K562 (cell line): Measurements from ENCODE around the gene TEX264. TPM values are rescaled to one million over a fixed set of nuclear protein-coding genes. Genes with fewer than 3 reads are reported as not detected.

ENCODE experiments used
- ATAC-seq: fragments of 200-7000 bp; cut with Tn5 transposase; 3 replicates; pipeline ENCODE4 v1.9.1; 2020; ENCODE audit warnings: moderate library complexity
- BruUV-seq: library from RNA; stranded (reverse); fragments of 400-500 nt; replicated peaks from 2 replicates; lab custom pipeline; 2021; lab: Mats Ljungman, UMichigan
- CTCF ChIA-PET: fragments of 300-600 bp; formaldehyde crosslinking; extraction: SDS; loops from one replicate; lab custom pipeline; 2021; ENCODE audit warnings: low intra/inter-chr PET ratio; lab: Yijun Ruan, JAX
- POLR2A ChIA-PET: fragments of 300-600, 350-650 bp; sonication (Branson Sonifier 250); formaldehyde crosslinking; extraction: SDS; loops from one replicate; lab custom pipeline; 2021; ENCODE audit warnings: antibody characterized with exemption, inconsistent platforms; lab: Yijun Ruan, JAX
- DNase-seq, 4 experiments: peaks; one replicate each; pipeline versions ENCODE4 v3.0.0 to v3.0.0-alpha.2; 2011 to 2018; ENCODE audit warnings: low spot score in 3 of 4, mixed read lengths in 3 of 4; ENCODE audit errors: extremely low read depth in 1 of 4
- FAIRE-seq: peaks from 2 replicates; lab custom pipeline; 2011; peaks lifted over from hg19 to GRCh38; lab: Jason Lieb, UNC
- H2AFZ ChIP-seq: 2 replicates; pipeline ENCODE4 v1.6.0; 2011; ENCODE audit warnings: low read depth, low read length, control low read depth, inconsistent platforms
- H3K27ac ChIP-seq: fragments of 200-600 bp; 3 replicates; pipeline ENCODE4 v1.8.0; 2011; ENCODE audit warnings: low read depth, mild to moderate bottlenecking, control low read depth, inconsistent platforms, low read length, moderate library complexity, mixed read lengths; ENCODE audit errors: extremely low read depth
- H3K27me3 ChIP-seq, 2 experiments: fragments of 300-600 bp in 1 of 2; 2 replicates in 1 of 2; 3 replicates in 1 of 2; pipeline versions ENCODE4 v1.6.0 to v1.8.0; 2011; ENCODE audit warnings: inconsistent platforms in 2 of 2, low read length in 2 of 2, mild to moderate bottlenecking in 1 of 2, mixed read lengths in 1 of 2, moderate library complexity in 1 of 2; ENCODE audit not compliant: control insufficient read depth in 2 of 2, insufficient read depth in 2 of 2
- H3K36me3 ChIP-seq: fragments of 300-600 bp; 3 replicates; pipeline ENCODE4 v1.8.0; 2011; ENCODE audit warnings: mild to moderate bottlenecking, low read length, inconsistent platforms; ENCODE audit not compliant: control insufficient read depth, insufficient read depth
- H3K4me1 ChIP-seq, 2 experiments: fragments of 200-600 bp in 1 of 2; replicated peaks in 1 of 2; 2 replicates in 1 of 2; 3 replicates in 1 of 2; pipeline versions ENCODE4 v1.5.1 to v1.8.0; 2011; ENCODE audit warnings: inconsistent platforms in 2 of 2, low read length in 2 of 2, mild to moderate bottlenecking in 1 of 2, mixed read lengths in 1 of 2, moderate library complexity in 1 of 2; ENCODE audit not compliant: control insufficient read depth in 2 of 2, insufficient read depth in 2 of 2
- H3K4me2 ChIP-seq: 2 replicates; pipeline ENCODE4 v1.6.1; 2011; ENCODE audit warnings: low read length, control low read depth, inconsistent platforms, mixed read lengths; ENCODE audit not compliant: insufficient read depth
- H3K4me3 ChIP-seq: fragments of 200-600 bp; sonication (generic), shearing (Covaris generic); 2 replicates; pipeline ENCODE4 v1.5.1; 2016; ENCODE audit warnings: control low read depth, inconsistent platforms
- H3K79me2 ChIP-seq: fragments of 200-600 bp; 3 replicates; pipeline ENCODE4 v1.8.0; 2011; ENCODE audit warnings: low read length, inconsistent platforms; ENCODE audit not compliant: control insufficient read depth, insufficient read depth
- H3K9ac ChIP-seq, 2 experiments: 2 replicates each; pipeline versions ENCODE4 v1.6.0 to v1.6.1; 2011; ENCODE audit warnings: low read depth in 2 of 2, low read length in 2 of 2, control low read depth in 1 of 2, inconsistent platforms in 1 of 2, mild to moderate bottlenecking in 1 of 2, mixed read lengths in 1 of 2; ENCODE audit not compliant: insufficient read depth in 1 of 2
- H3K9me1 ChIP-seq: one replicate; pipeline ENCODE4 v1.6.0; 2011; ENCODE audit warnings: inconsistent platforms, mild to moderate bottlenecking, low read length, moderate library complexity; ENCODE audit not compliant: control insufficient read depth, insufficient read depth
- H3K9me3 ChIP-seq: replicated peaks from 2 replicates; pipeline ENCODE4 v1.5.1; 2011; ENCODE audit warnings: low read depth, low read length, inconsistent platforms; ENCODE audit not compliant: control insufficient read depth, insufficient read depth
- H4K20me1 ChIP-seq: replicated peaks from 2 replicates; pipeline ENCODE4 v1.6.1; 2011; ENCODE audit warnings: low read length, inconsistent platforms, mixed read lengths; ENCODE audit not compliant: control insufficient read depth, insufficient read depth
- ARNT ChIP-seq, 2 experiments: fragments of 450-650 bp; IDR thresholded peaks; 2 replicates each; pipeline ENCODE4 v1.6.1; 2016; ENCODE audit warnings: mild to moderate bottlenecking in 1 of 2
- DDX20 ChIP-seq: fragments of 450-650 bp; IDR thresholded peaks from 2 replicates; pipeline ENCODE4 v1.6.1; 2016; ENCODE audit warnings: missing genetic modification characterization, low read depth, mild to moderate bottlenecking, missing compliant biosample characterization, moderate library complexity
- EGR1 ChIP-seq: fragments of 450-650 bp; conservative IDR thresholded peaks from 2 replicates; pipeline ENCODE4 v1.6.1; 2017; ENCODE audit warnings: mild to moderate bottlenecking
- NCOA4 ChIP-seq: fragments of 450-650 bp; IDR thresholded peaks from 2 replicates; pipeline ENCODE4 v1.6.1; 2018; ENCODE audit warnings: mild to moderate bottlenecking; ENCODE audit not compliant: partially characterized antibody
- NRF1 ChIP-seq, 2 experiments: fragments of 450-650 bp; IDR thresholded peaks in 1 of 2; conservative IDR thresholded peaks in 1 of 2; 2 replicates each; pipeline ENCODE4 v1.6.1; 2014; ENCODE audit warnings: mild to moderate bottlenecking in 2 of 2
- RBBP5 ChIP-seq: fragments of 200-600 bp; sonication (generic); IDR thresholded peaks from 2 replicates; pipeline ENCODE4 v1.6.1; 2012; ENCODE audit warnings: borderline replicate concordance, mild to moderate bottlenecking, low read length, control low read depth, inconsistent platforms; ENCODE audit not compliant: insufficient read depth, poor library complexity, severe bottlenecking
- ZNF764 ChIP-seq: fragments of 250-450 bp; sonication (Bioruptor Pico); IDR thresholded peaks from 2 replicates; pipeline ENCODE4 v1.4.0; 2020; ENCODE audit warnings: low read depth, mild to moderate bottlenecking, moderate library complexity
- WGBS: fragments of 100-300 bp; shearing (Covaris generic); methylation state at CpG from one replicate; pipeline ENCODE4 v1.1.6; 2016; ENCODE audit warnings: low coverage, mixed read lengths; ENCODE audit not compliant: insufficient coverage; ENCODE audit errors: missing lambda C conversion rate; 5-methylcytosine and 5-hydroxymethylcytosine counted together
- in situ Hi-C: fragments of 300-500 bp; cut with MboI; formaldehyde crosslinking; loops from 4 replicates; pipeline ENCODE4 v1.15.0; 2018; ENCODE audit warnings: inconsistent platforms, mixed read lengths
- intact Hi-C: fragments of 100-400 bp; cut with micrococcal nuclease; formaldehyde crosslinking; loops from 2 replicates; pipeline ENCODE4 v1.14.2; 2022
- polyA plus RNA-seq, 8 experiments: library from polyadenylated mRNA; depleted of rRNA in 4 of 8; stranded (reverse) in 5 of 8; unstranded in 3 of 8; fragments of >200 nt; fragmentation: Nextera tagmentation in 2 of 8; fragmentation: Illumina TruSeq in 1 of 8; extraction: Ambion mirVana in 2 of 8; extraction: Trizol in 1 of 8; gene quantifications; 2 replicates each; pipeline versions ENCODE4 v1.2.1 to v1.2.3, GENCODE V29; 2011 to 2014; ENCODE audit warnings: inconsistent platforms in 1 of 8, missing spikeins in 1 of 8
- total RNA-seq, 7 experiments: library from RNA; depleted of rRNA in 6 of 7; stranded (reverse); fragments of >200 nt in 6 of 7; fragmentation: Illumina TruSeq in 2 of 7; extraction: Trizol in 2 of 7; gene quantifications; 2 replicates each; pipeline versions ENCODE4 v1.2.1 to v1.2.3, GENCODE V29; 2011 to 2021; ENCODE audit warnings: low replicate concordance in 1 of 7
- TF ChIP-seq, protein P1 (sequence below): conservative IDR thresholded peaks from 2 replicates; pipeline ENCODE4 v1.6.1; 2011; ENCODE audit warnings: low read depth, mild to moderate bottlenecking, low read length; ENCODE audit not compliant: control insufficient read depth

The TEX264 gene
- total and polyA plus RNA-seq, 9 of the 15 experiments (the other 6 are each of a cell fraction or from before 2014, with no cell fraction given), result 4.1 to 47.0 (median 31.0) TPM

DNA sequence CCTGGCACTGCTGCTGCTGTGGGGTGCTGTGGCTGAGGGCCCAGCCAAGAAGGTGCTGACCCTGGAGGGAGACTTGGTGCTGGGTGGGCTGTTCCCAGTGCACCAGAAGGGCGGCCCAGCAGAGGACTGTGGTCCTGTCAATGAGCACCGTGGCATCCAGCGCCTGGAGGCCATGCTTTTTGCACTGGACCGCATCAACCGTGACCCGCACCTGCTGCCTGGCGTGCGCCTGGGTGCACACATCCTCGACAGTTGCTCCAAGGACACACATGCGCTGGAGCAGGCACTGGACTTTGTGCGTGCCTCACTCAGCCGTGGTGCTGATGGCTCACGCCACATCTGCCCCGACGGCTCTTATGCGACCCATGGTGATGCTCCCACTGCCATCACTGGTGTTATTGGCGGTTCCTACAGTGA, 38.0 kb downstream of the TEX264 start (continued):
- TF ChIP-seq, protein P1, sequence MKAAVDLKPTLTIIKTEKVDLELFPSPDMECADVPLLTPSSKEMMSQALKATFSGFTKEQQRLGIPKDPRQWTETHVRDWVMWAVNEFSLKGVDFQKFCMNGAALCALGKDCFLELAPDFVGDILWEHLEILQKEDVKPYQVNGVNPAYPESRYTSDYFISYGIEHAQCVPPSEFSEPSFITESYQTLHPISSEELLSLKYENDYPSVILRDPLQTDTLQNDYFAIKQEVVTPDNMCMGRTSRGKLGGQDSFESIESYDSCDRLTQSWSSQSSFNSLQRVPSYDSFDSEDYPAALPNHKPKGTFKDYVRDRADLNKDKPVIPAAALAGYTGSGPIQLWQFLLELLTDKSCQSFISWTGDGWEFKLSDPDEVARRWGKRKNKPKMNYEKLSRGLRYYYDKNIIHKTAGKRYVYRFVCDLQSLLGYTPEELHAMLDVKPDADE, result no peak
- TF ChIP-seq RBBP5 (no peak), ZNF764 (no peak)

DNA sequence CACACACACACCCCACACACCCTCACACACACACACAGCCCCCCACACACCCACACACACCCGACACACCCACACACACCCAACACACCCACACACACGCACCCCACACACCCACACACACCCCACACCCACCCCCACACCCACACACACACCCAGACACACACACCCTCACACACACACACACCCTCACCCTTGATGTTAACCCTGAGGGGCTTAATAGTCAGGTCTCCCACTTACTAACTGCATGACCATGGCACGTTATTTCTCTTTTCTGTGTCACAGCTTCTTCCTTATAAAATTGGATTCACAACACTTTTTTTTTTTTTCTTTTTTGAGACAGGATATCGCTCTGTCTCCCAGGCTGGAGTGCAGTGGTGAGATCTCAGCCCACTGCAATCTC, 38.6 kb downstream of the TEX264 start:
- Histone ChIP-seq H3K9me3 (no peaks in the 10 kb centered on the region), H3K4me1 (peaks cover 0 to 4% of the 10 kb centered on the region in 2 experiments; a peak in 2 of 5 replicates), H3K9me1 (no peaks in the 10 kb centered on the region), H3K9ac (no peak overlapping the region), H3K36me3 (no peaks in the 10 kb centered on the region), H3K4me2 (no peak overlapping the region), H2AFZ (no peak overlapping the region), H3K27me3 (peaks cover 0 to 31% of the 10 kb centered on the region in 2 experiments; a peak in 2 of 5 replicates), H3K4me3 (no peak overlapping the region), H3K27ac (no peak overlapping the region), H3K79me2 (no peaks in the 10 kb centered on the region), H4K20me1 (peaks cover 9% of the 10 kb centered on the region)
- no TSS peak for BruUV-seq
- in situ Hi-C loops, result no loop called here
- TF ChIP-seq NCOA4 (no peak), DDX20 (tag) (no peak), EGR1 (peak; percentile 63), ARNT (IDR thresholded peaks at IDR 0.05) (no peak), NRF1 (conservative IDR thresholded peaks at IDR 0.05 in 1 of 2, IDR thresholded peaks at IDR 0.05 in 1 of 2) (no peak)
- DNase-seq (no peak), ATAC-seq (no peak), FAIRE-seq (no peak)
- intact Hi-C loops, result no loop called here
- WGBS, result 0% methylated on average over 1 of the region's 4 CpGs
- CTCF ChIA-PET, result no interaction called here
- POLR2A ChIA-PET, result interaction anchor here (0.6 kb wide), 1 partner anchor 257 kb away, joined by 3 read pairs; the partner anchor contains the start of gene PCBP4
